Activated CD4-positive, alpha-beta T cell treated with anti-CD3 and anti-CD28 coated beads, Interleukin-10, Interleukin-2, amounts not matched to agents 100 ng/mL and 50 ng/mL, durations not matched to agents 16 hours and 8 hours (primary cell): Measurements from ENCODE around the gene POU6F2.
"Not testable (repeated sequence)": the region's sequence is repeated elsewhere in the genome, so short reads cannot be mapped to it uniquely, and the experiment has no call there.

Source experiments
- DNase-seq: peaks from one replicate; pipeline ENCODE4 v3.0.0-alpha.2; 2020

POU6F2 gene

GRCh38 chr7:39132306-39132705 lies 154.6 kb downstream of the POU6F2 start:
- no peak for DNase-seq

- DNase-seq = no peak
These were observed 155.4 kb downstream of the POU6F2 start for GRCh38 chr7:39133088-39133487.

- no peak for DNase-seq
These were observed 159.8 kb downstream of the POU6F2 start for GRCh38 chr7:39137480-39137879.

- DNase-seq = no peak
These were observed 165.0 kb downstream of the POU6F2 start for GRCh38 chr7:39142750-39143149.

- DNase-seq = no peak
These were observed 166.7 kb downstream of the POU6F2 start for GRCh38 chr7:39144420-39144819.

- DNase-seq = no peak
These were observed 167.6 kb downstream of the POU6F2 start for GRCh38 chr7:39145283-39145682.

GRCh38 chr7:39145935-39146334 lies 168.2 kb downstream of the POU6F2 start:
- DNase-seq = no peak

GRCh38 chr7:39152701-39153100 lies 175.0 kb downstream of the POU6F2 start:
- DNase-seq = no peak

- DNase-seq = no peak
These were observed 175.4 kb downstream of the POU6F2 start for GRCh38 chr7:39153113-39153512.

- DNase-seq = no peak
These were observed 175.9 kb downstream of the POU6F2 start for GRCh38 chr7:39153647-39154046.

GRCh38 chr7:39154815-39155214 lies 177.1 kb downstream of the POU6F2 start:
- no peak for DNase-seq

GRCh38 chr7:39158367-39158766 lies 180.7 kb downstream of the POU6F2 start:
- no peak for DNase-seq

GRCh38 chr7:39161903-39162302 lies 184.2 kb downstream of the POU6F2 start:
- no peak for DNase-seq

- DNase-seq = no peak
These were observed 187.2 kb downstream of the POU6F2 start for GRCh38 chr7:39164887-39165286.

- no peak for DNase-seq
These were observed 190.8 kb downstream of the POU6F2 start for GRCh38 chr7:39168403-39169098.

GRCh38 chr7:39172137-39172536 lies 194.4 kb downstream of the POU6F2 start:
- DNase-seq = no peak

- DNase-seq = no peak
These were observed 203.7 kb downstream of the POU6F2 start for GRCh38 chr7:39181398-39181797.

- DNase-seq = no peak
These were observed 206.1 kb downstream of the POU6F2 start for GRCh38 chr7:39183796-39184195.

GRCh38 chr7:39184391-39184790 lies 206.7 kb downstream of the POU6F2 start:
- no peak for DNase-seq

- DNase-seq = no peak
These were observed 208.4 kb downstream of the POU6F2 start for GRCh38 chr7:39186131-39186530.

GRCh38 chr7:39186671-39187070 lies 209.0 kb downstream of the POU6F2 start:
- DNase-seq = no peak

GRCh38 chr7:39187130-39187529 lies 209.4 kb downstream of the POU6F2 start:
- no peak for DNase-seq

GRCh38 chr7:39192476-39192875 lies 214.8 kb downstream of the POU6F2 start:
- no peak for DNase-seq

- not testable (repeated sequence) for DNase-seq
These were observed 216.7 kb downstream of the POU6F2 start for GRCh38 chr7:39194388-39194787.

GRCh38 chr7:39195967-39196366 lies 218.3 kb downstream of the POU6F2 start:
- DNase-seq = no peak
